C4-2B (cell line): ENCODE results near the gene KIR2DL4.
"Not testable (repeated sequence)": the region's sequence is repeated elsewhere in the genome, so short reads cannot be mapped to it uniquely, and the experiment has no call there.

ENCODE experiments used
- CTCF ChIP-seq: fragments of 450-650 bp; conservative IDR thresholded peaks from 2 replicates; pipeline ENCODE4 v1.5.1; 2017; ENCODE audit warnings: mild to moderate bottlenecking
- ZFX ChIP-seq: fragments of 450-650 bp; IDR thresholded peaks from 2 replicates; pipeline ENCODE4 v1.6.1; 2017

GRCh38 chr19:54772666-54773065 lies 30.7 kb upstream of the KIR2DL4 start:
- TF ChIP-seq CTCF, ZFX: not testable (repeated sequence)
